A549 (cell line): ENCODE results near the gene SND1. TPM values are rescaled to one million over a fixed set of nuclear protein-coding genes. Genes with fewer than 3 reads are reported as not detected.

Experiments used
- ATAC-seq, 2 experiments: fragments of 200-7000 bp in 1 of 2; fragments of >200 bp in 1 of 2; cut with Nextera tagmentation in 1 of 2; cut with Tn5 transposase in 1 of 2; 3 replicates each; pipeline versions ENCODE4 v1.8.0 to v1.9.1; 2018 to 2020; ENCODE audit warnings: mild to moderate bottlenecking in 1 of 2, moderate library complexity in 1 of 2
- CTCF ChIA-PET: fragments of 300-600 bp; sonication (Branson Sonifier 250); formaldehyde crosslinking; extraction: SDS; loops from one replicate; lab custom pipeline; 2021; ENCODE audit warnings: antibody characterized with exemption, inconsistent platforms; lab: Yijun Ruan, JAX
- POLR2A ChIA-PET: fragments of 350-600 bp; formaldehyde crosslinking; extraction: SDS; loops from one replicate; lab custom pipeline; 2021; ENCODE audit warnings: antibody characterized with exemption, inconsistent platforms; lab: Yijun Ruan, JAX
- DNase-seq, 2 experiments: peaks; one replicate each; pipeline versions ENCODE4 v3.0.0 to v3.0.0-alpha.2; 2011 to 2016; ENCODE audit warnings: low read depth in 1 of 2, low spot score in 1 of 2
- FAIRE-seq: peaks from 2 replicates; lab custom pipeline; 2011; peaks lifted over from hg19 to GRCh38; lab: Jason Lieb, UNC
- H3K27ac ChIP-seq, 2 experiments: fragments of >200 bp; sonication (Bioruptor Twin); formaldehyde crosslinking; 3 replicates each; pipeline ENCODE4 v1.5.1; 2016 to 2017
- H3K4me1 ChIP-seq: fragments of >200 bp; sonication (Bioruptor Twin); formaldehyde crosslinking; 3 replicates; pipeline ENCODE4 v1.6.1; 2016
- H3K4me2 ChIP-seq: fragments of >200 bp; sonication (Bioruptor Twin); formaldehyde crosslinking; 3 replicates; pipeline ENCODE4 v1.6.1; 2016
- H3K4me3 ChIP-seq: fragments of >200 bp; sonication (Bioruptor Twin); formaldehyde crosslinking; 3 replicates; pipeline ENCODE4 v1.5.1; 2016
- H3K9me3 ChIP-seq: fragments of >200 bp; sonication (Bioruptor Twin); formaldehyde crosslinking; 3 replicates; pipeline ENCODE4 v1.6.1; 2016
- CBX2 ChIP-seq: fragments of 200-600 bp; sonication (generic); IDR thresholded peaks from 2 replicates; pipeline ENCODE4 v1.6.1; 2016; ENCODE audit warnings: low read depth, mild to moderate bottlenecking, borderline replicate concordance
- CBX8 ChIP-seq: fragments of 200-600 bp; sonication (generic); IDR thresholded peaks from 2 replicates; pipeline ENCODE4 v1.6.1; 2016
- CHD2 ChIP-seq: fragments of 150-350 bp; IDR thresholded peaks from 2 replicates; pipeline ENCODE4 v1.6.1; 2014; ENCODE audit warnings: low read length; ENCODE audit not compliant: partially characterized antibody
- CHD4 ChIP-seq: fragments of 200-600 bp; sonication (generic); IDR thresholded peaks from 2 replicates; pipeline ENCODE4 v1.6.1; 2016; ENCODE audit warnings: antibody characterized with exemption, mild to moderate bottlenecking, borderline replicate concordance
- EHF ChIP-seq: fragments of 250-450 bp; sonication (Bioruptor Pico); IDR thresholded peaks from 2 replicates; pipeline ENCODE4 v1.5.0; 2020; ENCODE audit warnings: mild to moderate bottlenecking
- EP300 ChIP-seq, 2 experiments: fragments of >200 bp; sonication (Bioruptor Twin); formaldehyde crosslinking; IDR thresholded peaks; 2 replicates in 1 of 2; 3 replicates in 1 of 2; pipeline ENCODE4 v1.6.1; 2016 to 2017
- FOSB ChIP-seq: fragments of 250-450 bp; sonication (Bioruptor Pico); IDR thresholded peaks from 2 replicates; pipeline ENCODE4 v1.5.0; 2020; ENCODE audit warnings: mild to moderate bottlenecking, moderate library complexity
- FOSL2 ChIP-seq, 2 experiments: fragments of 450-650 bp in 1 of 2; fragments of >200 bp in 1 of 2; sonication (Bioruptor Twin) in 1 of 2; formaldehyde crosslinking; IDR thresholded peaks; 2 replicates each; pipeline versions ENCODE4 v1.5.0 to v1.6.1; 2016 to 2020; ENCODE audit warnings: mild to moderate bottlenecking in 1 of 2, moderate library complexity in 1 of 2
- HEYL ChIP-seq: fragments of 250-450 bp; sonication (Bioruptor Pico); IDR thresholded peaks from 2 replicates; pipeline ENCODE4 v1.8.0; 2021; ENCODE audit warnings: mild to moderate bottlenecking, moderate library complexity
- HOXB13 ChIP-seq: fragments of 250-450 bp; sonication (Bioruptor Pico); IDR thresholded peaks from 2 replicates; pipeline ENCODE4 v1.5.0; 2020; ENCODE audit warnings: low read depth, mild to moderate bottlenecking, moderate library complexity
- HOXB5 ChIP-seq: fragments of 250-450 bp; sonication (Bioruptor Pico); IDR thresholded peaks from 2 replicates; pipeline ENCODE4 v1.5.0; 2020; ENCODE audit warnings: mild to moderate bottlenecking, moderate library complexity
- JUN ChIP-seq, 2 experiments: fragments of >200 bp; sonication (Bioruptor Twin); formaldehyde crosslinking; IDR thresholded peaks; 2 replicates in 1 of 2; 3 replicates in 1 of 2; pipeline ENCODE4 v1.6.1; 2016 to 2017
- JUNB ChIP-seq: fragments of >200 bp; sonication (Bioruptor Twin); formaldehyde crosslinking; IDR thresholded peaks from 2 replicates; pipeline ENCODE4 v1.6.1; 2016
- MAFK ChIP-seq: fragments of 450-650 bp; IDR thresholded peaks from 2 replicates; pipeline ENCODE4 v1.6.1; 2014; ENCODE audit not compliant: partially characterized antibody
- MYC ChIP-seq: IDR thresholded peaks from 2 replicates; pipeline ENCODE4 v1.6.1; 2012; ENCODE audit warnings: mild to moderate bottlenecking, inconsistent platforms, low read length, improper control_type of control experiment, borderline replicate concordance
- PBX3 ChIP-seq: IDR thresholded peaks from 2 replicates; pipeline ENCODE4 v1.6.1; 2012
- PHF8 ChIP-seq: fragments of 200-600 bp; sonication (generic); IDR thresholded peaks from 2 replicates; pipeline ENCODE4 v1.6.1; 2016; ENCODE audit warnings: low read depth, mild to moderate bottlenecking, antibody characterized with exemption, moderate library complexity, borderline replicate concordance
- RCOR1 ChIP-seq: fragments of 150-350 bp; IDR thresholded peaks from 2 replicates; pipeline ENCODE4 v1.6.1; 2014; ENCODE audit warnings: antibody characterized with exemption, low read length, low read depth
- RFX5 ChIP-seq: fragments of 450-650 bp; IDR thresholded peaks from 2 replicates; pipeline ENCODE4 v1.7.1; 2014; ENCODE audit warnings: antibody characterized with exemption, mild to moderate bottlenecking, moderate library complexity
- SMC3 ChIP-seq: fragments of >200 bp; sonication (Bioruptor Twin); formaldehyde crosslinking; IDR thresholded peaks from 3 replicates; pipeline ENCODE4 v1.6.1; 2018; ENCODE audit warnings: inconsistent platforms
- ZFP36 ChIP-seq: fragments of 450-650 bp; IDR thresholded peaks from 2 replicates; pipeline ENCODE4 v1.6.1; 2014; ENCODE audit warnings: borderline replicate concordance; ENCODE audit not compliant: partially characterized antibody
- ZSCAN20 ChIP-seq: fragments of 250-450 bp; sonication (Bioruptor Pico); IDR thresholded peaks from 2 replicates; pipeline ENCODE4 v1.8.0; 2022; ENCODE audit warnings: mild to moderate bottlenecking, moderate library complexity
- WGBS: methylation state at CpG from one replicate; pipeline ENCODE4 v1.1.6; 2017; ENCODE audit errors: missing lambda C conversion rate; 5-methylcytosine and 5-hydroxymethylcytosine counted together
- polyA plus RNA-seq, 4 experiments: library from polyadenylated mRNA; depleted of rRNA in 3 of 4; stranded (reverse); fragments of >200 nt; fragmentation: RNase III in 1 of 4; extraction: RNeasy Plus Mini Kit Qiagen cat#74134 plus additional on column Dnase treatment in 1 of 4; gene quantifications; 2 replicates in 3 of 4; 3 replicates in 1 of 4; pipeline ENCODE4 v1.2.3, GENCODE V29; 2011 to 2017
- TF ChIP-seq, protein P1 (sequence below): fragments of 250-450 bp; sonication (Bioruptor Pico); IDR thresholded peaks from 2 replicates; pipeline ENCODE4 v1.5.0; 2021; ENCODE audit warnings: mild to moderate bottlenecking, moderate library complexity, borderline replicate concordance
- TF ChIP-seq, protein P2 (sequence below): fragments of >200 bp; sonication (Bioruptor Twin); formaldehyde crosslinking; IDR thresholded peaks from 3 replicates; pipeline ENCODE4 v1.5.1; 2016

SND1 gene
- polyA plus RNA-seq, 2 of the 4 experiments (the other 2 are of a cell fraction) = 102 to 138 TPM

GRCh38 chr7:128094686-128095085, 442.7 kb downstream of the SND1 start:
- no peak for FAIRE-seq
- 90% methylated on average over 8 of the region's 8 CpGs for WGBS
- Histone ChIP-seq H3K27ac (no peak overlapping the region), H3K4me3 (no peak overlapping the region), H3K4me1 (no peaks in the 10 kb centered on the region), H3K4me2 (no peak overlapping the region)
- ChIA-PET POLR2A (no interaction called here), CTCF (interaction anchor here (0.9 to 1.2 kb wide), 2 partner anchors 41 to 114 kb away, joined by 3 to 4 read pairs; no protein-coding TSS in a partner anchor)
- DNase-seq = no peak
- ATAC-seq = no peak
- TF ChIP-seq, protein P1, sequence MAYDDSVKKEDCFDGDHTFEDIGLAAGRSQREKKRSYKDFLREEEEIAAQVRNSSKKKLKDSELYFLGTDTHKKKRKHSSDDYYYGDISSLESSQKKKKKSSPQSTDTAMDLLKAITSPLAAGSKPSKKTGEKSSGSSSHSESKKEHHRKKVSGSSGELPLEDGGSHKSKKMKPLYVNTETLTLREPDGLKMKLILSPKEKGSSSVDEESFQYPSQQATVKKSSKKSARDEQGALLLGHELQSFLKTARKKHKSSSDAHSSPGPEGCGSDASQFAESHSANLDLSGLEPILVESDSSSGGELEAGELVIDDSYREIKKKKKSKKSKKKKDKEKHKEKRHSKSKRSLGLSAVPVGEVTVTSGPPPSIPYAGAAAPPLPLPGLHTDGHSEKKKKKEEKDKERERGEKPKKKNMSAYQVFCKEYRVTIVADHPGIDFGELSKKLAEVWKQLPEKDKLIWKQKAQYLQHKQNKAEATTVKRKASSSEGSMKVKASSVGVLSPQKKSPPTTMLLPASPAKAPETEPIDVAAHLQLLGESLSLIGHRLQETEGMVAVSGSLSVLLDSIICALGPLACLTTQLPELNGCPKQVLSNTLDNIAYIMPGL = no peak
- TF ChIP-seq, protein P2, sequence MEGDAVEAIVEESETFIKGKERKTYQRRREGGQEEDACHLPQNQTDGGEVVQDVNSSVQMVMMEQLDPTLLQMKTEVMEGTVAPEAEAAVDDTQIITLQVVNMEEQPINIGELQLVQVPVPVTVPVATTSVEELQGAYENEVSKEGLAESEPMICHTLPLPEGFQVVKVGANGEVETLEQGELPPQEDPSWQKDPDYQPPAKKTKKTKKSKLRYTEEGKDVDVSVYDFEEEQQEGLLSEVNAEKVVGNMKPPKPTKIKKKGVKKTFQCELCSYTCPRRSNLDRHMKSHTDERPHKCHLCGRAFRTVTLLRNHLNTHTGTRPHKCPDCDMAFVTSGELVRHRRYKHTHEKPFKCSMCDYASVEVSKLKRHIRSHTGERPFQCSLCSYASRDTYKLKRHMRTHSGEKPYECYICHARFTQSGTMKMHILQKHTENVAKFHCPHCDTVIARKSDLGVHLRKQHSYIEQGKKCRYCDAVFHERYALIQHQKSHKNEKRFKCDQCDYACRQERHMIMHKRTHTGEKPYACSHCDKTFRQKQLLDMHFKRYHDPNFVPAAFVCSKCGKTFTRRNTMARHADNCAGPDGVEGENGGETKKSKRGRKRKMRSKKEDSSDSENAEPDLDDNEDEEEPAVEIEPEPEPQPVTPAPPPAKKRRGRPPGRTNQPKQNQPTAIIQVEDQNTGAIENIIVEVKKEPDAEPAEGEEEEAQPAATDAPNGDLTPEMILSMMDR = no peak
- TF ChIP-seq JUNB (no peak), ZSCAN20 (CRISPR knock-in tag) (no peak), ZFP36 (no peak)
- TF ChIP-seq, all 56 proteins: peak for 0
- no peaks in the 10 kb centered on the region for H3K9me3 ChIP-seq

DNA sequence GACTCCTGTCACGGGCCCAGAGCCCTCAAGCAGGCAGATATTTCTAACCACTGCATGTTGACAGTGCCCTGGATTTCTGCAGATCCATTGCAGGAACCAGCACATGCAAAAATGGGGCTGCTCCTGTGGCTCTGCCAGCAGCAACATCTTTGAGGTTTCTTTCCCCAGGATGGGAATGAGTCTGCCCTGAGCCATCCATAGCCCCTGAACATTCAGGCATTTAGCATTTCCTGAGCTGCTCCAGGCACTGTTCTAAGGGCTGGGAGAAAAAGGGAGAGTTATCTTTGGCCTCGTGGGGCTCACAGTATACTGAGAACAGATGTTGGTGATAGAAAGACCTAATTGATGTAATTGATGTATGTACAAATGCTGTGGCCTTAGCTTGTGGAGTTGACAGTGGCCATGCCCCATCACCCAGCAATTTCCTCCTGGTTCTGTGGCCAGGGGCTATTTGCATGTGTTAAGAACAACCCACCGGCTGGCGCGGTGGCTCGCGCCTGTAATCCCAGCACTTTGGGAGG, 445.3 kb downstream of the SND1 start:
- POLR2A ChIA-PET = no interaction called here
- CTCF ChIA-PET = interaction anchor here (0.9 to 1.3 kb wide), 2 partner anchors 9 to 112 kb away, joined by 3 to 4 read pairs; no protein-coding TSS in a partner anchor
- Histone ChIP-seq H3K4me2 (no peak overlapping the region), H3K27ac (no peak overlapping the region), H3K9me3 (no peaks in the 10 kb centered on the region), H3K4me3 (no peak overlapping the region), H3K4me1 (no peaks in the 10 kb centered on the region)
- WGBS = 90% methylated on average over 7 of the region's 7 CpGs
- FAIRE-seq = no peak
- ATAC-seq = no peak
- TF ChIP-seq JUNB (no peak), EP300 (IDR thresholded peaks at IDR 0.05) (no peak), PHF8 (no peak), RCOR1 (no peak)
- TF ChIP-seq, protein P1 = no peak
- DNase-seq = no peak

GRCh38 chr7:128098629-128099028, 446.6 kb downstream of the SND1 start:
- no peaks in the 10 kb centered on the region for H3K9me3 ChIP-seq
- TF ChIP-seq ZFP36 = no peak
- no peak for TF ChIP-seq CBX8
- TF ChIP-seq PBX3 = no peak
- no peak for TF ChIP-seq FOSB
- TF ChIP-seq RFX5 = no peak
- no peak for TF ChIP-seq CHD4
- no peak for TF ChIP-seq EHF (CRISPR knock-in tag)
- no peak for TF ChIP-seq CBX2
- no peak for TF ChIP-seq CHD2
- TF ChIP-seq MAFK = no peak
- TF ChIP-seq HOXB13 (CRISPR knock-in tag) = no peak
- TF ChIP-seq, protein P2 = no peak
- no peak for TF ChIP-seq HOXB5 (CRISPR knock-in tag)
- TF ChIP-seq JUNB = no peak
- no peak for TF ChIP-seq MYC
- no peak for TF ChIP-seq SMC3
- no peak for TF ChIP-seq HEYL (CRISPR knock-in tag)
- TF ChIP-seq JUN (IDR thresholded peaks at IDR 0.05) = no peak
- no peak for TF ChIP-seq FOSL2 (IDR thresholded peaks at IDR 0.05)
- no peak for TF ChIP-seq FOSL2 (CRISPR knock-in tag; IDR thresholded peaks at IDR 0.05)
- TF ChIP-seq, all 56 proteins: peak for 0
- Histone ChIP-seq H3K4me3 (no peak overlapping the region), H3K4me1 (peaks cover 1% of the 10 kb centered on the region; the same call in 1 of the 3 replicates), H3K4me2 (no peak overlapping the region), H3K27ac (no peak overlapping the region)
- ATAC-seq (no peak), FAIRE-seq (no peak), DNase-seq (no peak)
- POLR2A ChIA-PET = no interaction called here
- WGBS = 97% methylated on average over 5 of the region's 5 CpGs
- CTCF ChIA-PET = interaction anchor here (1.0 to 1.1 kb wide), 3 partner anchors 14 to 37 kb away, joined by 3 read pairs; no protein-coding TSS in a partner anchor
